Measurements from ENCODE around the gene CALU. TPM values are rescaled to one million over a fixed set of nuclear protein-coding genes. Genes with fewer than 3 reads are reported as not detected.

Gene CALU
- total RNA-seq, 1 donor from 2014 or later, result 210 TPM

GRCh38 chr7:128755075-128755818, 16.1 kb downstream of the CALU start:
- TF ChIP-seq, protein P1, sequence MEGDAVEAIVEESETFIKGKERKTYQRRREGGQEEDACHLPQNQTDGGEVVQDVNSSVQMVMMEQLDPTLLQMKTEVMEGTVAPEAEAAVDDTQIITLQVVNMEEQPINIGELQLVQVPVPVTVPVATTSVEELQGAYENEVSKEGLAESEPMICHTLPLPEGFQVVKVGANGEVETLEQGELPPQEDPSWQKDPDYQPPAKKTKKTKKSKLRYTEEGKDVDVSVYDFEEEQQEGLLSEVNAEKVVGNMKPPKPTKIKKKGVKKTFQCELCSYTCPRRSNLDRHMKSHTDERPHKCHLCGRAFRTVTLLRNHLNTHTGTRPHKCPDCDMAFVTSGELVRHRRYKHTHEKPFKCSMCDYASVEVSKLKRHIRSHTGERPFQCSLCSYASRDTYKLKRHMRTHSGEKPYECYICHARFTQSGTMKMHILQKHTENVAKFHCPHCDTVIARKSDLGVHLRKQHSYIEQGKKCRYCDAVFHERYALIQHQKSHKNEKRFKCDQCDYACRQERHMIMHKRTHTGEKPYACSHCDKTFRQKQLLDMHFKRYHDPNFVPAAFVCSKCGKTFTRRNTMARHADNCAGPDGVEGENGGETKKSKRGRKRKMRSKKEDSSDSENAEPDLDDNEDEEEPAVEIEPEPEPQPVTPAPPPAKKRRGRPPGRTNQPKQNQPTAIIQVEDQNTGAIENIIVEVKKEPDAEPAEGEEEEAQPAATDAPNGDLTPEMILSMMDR (IDR thresholded peaks at IDR 0.05; ENCODE audit: insufficient read depth, low read length, poor library complexity, severe bottlenecking), result no peak
- H3K36me3 ChIP-seq (ENCODE audit: control insufficient read depth, insufficient read depth, low read length), result no peaks in the 10 kb centered on the region

DNA sequence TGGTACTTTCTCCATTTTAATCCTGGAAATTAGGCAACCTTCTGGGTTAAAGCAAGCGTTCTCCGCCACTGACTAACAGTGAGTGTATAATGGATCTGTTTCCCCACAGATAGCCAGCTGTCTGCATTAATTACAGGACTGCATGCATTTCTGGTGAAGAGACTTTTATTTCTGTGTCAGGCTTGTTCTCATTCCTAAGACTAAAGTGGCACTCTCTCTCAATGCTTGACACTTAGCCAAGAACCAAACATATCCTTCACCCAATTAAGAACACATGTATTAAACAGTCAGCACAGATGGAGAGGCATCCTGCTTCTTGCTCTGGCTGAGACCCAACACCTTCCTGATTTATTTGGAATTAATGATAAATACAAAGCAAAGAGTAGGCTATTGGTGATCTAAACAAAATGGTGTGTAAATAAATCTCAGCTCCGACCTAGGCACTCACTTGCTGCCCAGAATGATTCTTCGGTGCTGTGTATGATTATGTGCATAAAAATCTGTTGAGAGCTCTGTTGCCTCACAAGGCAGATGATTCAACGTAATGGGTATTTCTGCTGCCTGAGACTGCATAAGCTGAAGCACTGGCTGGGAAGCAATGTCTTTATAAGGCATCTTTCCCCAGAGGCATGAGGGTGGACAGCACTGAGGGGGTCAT, 16.8 kb downstream of the CALU start:
- DNase-seq (ENCODE audit: low read depth), result no peak
- TF ChIP-seq, protein P1 (IDR thresholded peaks at IDR 0.05; ENCODE audit: insufficient read depth, low read length, poor library complexity, severe bottlenecking), result no peak
- Histone ChIP-seq H3K27me3 (ENCODE audit: control insufficient read depth, insufficient read depth, low read length) (no peaks in the 10 kb centered on the region), H3K36me3 (ENCODE audit: control insufficient read depth, insufficient read depth, low read length) (no peaks in the 10 kb centered on the region), H3K4me3 (ENCODE audit: low read depth, low read length) (no peak overlapping the region)

More at GRCh38 chr7:128755075-128755818, 16.1 kb downstream of the CALU start:
- no peaks in the 10 kb centered on the region for H3K27me3 ChIP-seq (ENCODE audit: control insufficient read depth, insufficient read depth, low read length)
- H3K4me3 ChIP-seq (ENCODE audit: low read depth, low read length), result no peak overlapping the region
- no peak for DNase-seq (ENCODE audit: low read depth)

GRCh38 chr7:128757203-128757602, 18.0 kb downstream of the CALU start:
- no peaks in the 10 kb centered on the region for H3K27me3 ChIP-seq (ENCODE audit: control insufficient read depth, insufficient read depth, low read length)
- TF ChIP-seq, protein P1 (IDR thresholded peaks at IDR 0.05; ENCODE audit: insufficient read depth, low read length, poor library complexity, severe bottlenecking), result no peak
- no peak overlapping the region for H3K4me3 ChIP-seq (ENCODE audit: low read depth, low read length)
- DNase-seq (ENCODE audit: low read depth), result no peak
- H3K36me3 ChIP-seq (ENCODE audit: control insufficient read depth, insufficient read depth, low read length), result no peaks in the 10 kb centered on the region

GRCh38 chr7:128758553-128758952, 19.4 kb downstream of the CALU start:
- TF ChIP-seq, protein P1 (IDR thresholded peaks at IDR 0.05; ENCODE audit: insufficient read depth, low read length, poor library complexity, severe bottlenecking), result no peak
- no peaks in the 10 kb centered on the region for H3K36me3 ChIP-seq (ENCODE audit: control insufficient read depth, insufficient read depth, low read length)
- no peak overlapping the region for H3K4me3 ChIP-seq (ENCODE audit: low read depth, low read length)
- no peaks in the 10 kb centered on the region for H3K27me3 ChIP-seq (ENCODE audit: control insufficient read depth, insufficient read depth, low read length)
- no peak for DNase-seq (ENCODE audit: low read depth)

GRCh38 chr7:128759242-128759641, 20.1 kb downstream of the CALU start:
- no peak for DNase-seq (ENCODE audit: low read depth)
- H3K36me3 ChIP-seq (ENCODE audit: control insufficient read depth, insufficient read depth, low read length), result no peaks in the 10 kb centered on the region
- H3K27me3 ChIP-seq (ENCODE audit: control insufficient read depth, insufficient read depth, low read length), result no peaks in the 10 kb centered on the region
- no peak overlapping the region for H3K4me3 ChIP-seq (ENCODE audit: low read depth, low read length)
- TF ChIP-seq, protein P1 (IDR thresholded peaks at IDR 0.05; ENCODE audit: insufficient read depth, low read length, poor library complexity, severe bottlenecking), result no peak

Measured in kidney epithelial cell (primary cell).